ENCODE data around the gene C5orf34.
"Not testable (repeated sequence)": the region's sequence is repeated elsewhere in the genome, so short reads cannot be mapped to it uniquely, and the experiment has no call there.

Gene C5orf34

GRCh38 chr5:43483298-43484105 lies 31.4 kb downstream of the C5orf34 start, which contains the start of gene TMEM267:
Gene TMEM267, minus strand, starts transcription at chr5:43483865. Its CDS starts 29,896 bp downstream, at chr5:43453969.
- Histone ChIP-seq H3K27me3 (ENCODE audit: insufficient read depth, low read length) (no peaks in the 10 kb centered on the region), H3K79me2 (ENCODE audit: control insufficient read depth, insufficient read depth, low read length, unreplicated experiment) (peaks cover 23% of the 10 kb centered on the region), H3K36me3 (ENCODE audit: insufficient read depth, low read length) (0 out of 2 replicates have a peak, but pooled peaks cover 5% of the 10 kb centered on the region), H3K4me1 (ENCODE audit: control insufficient read depth, insufficient read depth, low read length, unreplicated experiment) (peaks cover 14% of the 10 kb centered on the region), H3K27ac (ENCODE audit: low read depth, low read length) (peak within 1 kb of the TSS; percentile 81), H3K4me3 (ENCODE audit: low read depth, low read length) (peak within 1 kb of the TSS; percentile 88), H2AFZ (ENCODE audit: low read length, unreplicated experiment) (peak within 1 kb of the TSS; percentile 91)

GRCh38 chr5:43482490-43483297 lies 32.3 kb downstream of the C5orf34 start:
- H3K27me3 ChIP-seq (ENCODE audit: insufficient read depth, low read length): no peaks in the 10 kb centered on the region
- peak overlapping the region; percentile 81 for H3K27ac ChIP-seq (ENCODE audit: low read depth, low read length)
- H3K79me2 ChIP-seq (ENCODE audit: control insufficient read depth, insufficient read depth, low read length, unreplicated experiment): peaks cover 25% of the 10 kb centered on the region
- H3K4me1 ChIP-seq (ENCODE audit: control insufficient read depth, insufficient read depth, low read length, unreplicated experiment): peaks cover 14% of the 10 kb centered on the region
- H2AFZ ChIP-seq (ENCODE audit: low read length, unreplicated experiment): no peak overlapping the region
- peak overlapping the region; percentile 88 for H3K4me3 ChIP-seq (ENCODE audit: low read depth, low read length)
- peaks cover 2% of the 10 kb centered on the region; the same call in 1 of the 2 replicates for H3K36me3 ChIP-seq (ENCODE audit: insufficient read depth, low read length)

GRCh38 chr5:43469671-43470391 lies 45.1 kb downstream of the C5orf34 start:
- Histone ChIP-seq H3K4me3 (ENCODE audit: low read depth, low read length) (no peak overlapping the region), H3K27me3 (ENCODE audit: insufficient read depth, low read length) (no peaks in the 10 kb centered on the region), H3K4me1 (ENCODE audit: control insufficient read depth, insufficient read depth, low read length, unreplicated experiment) (no peaks in the 10 kb centered on the region), H3K79me2 (ENCODE audit: control insufficient read depth, insufficient read depth, low read length, unreplicated experiment) (peaks cover 4% of the 10 kb centered on the region), H2AFZ (ENCODE audit: low read length, unreplicated experiment) (no peak overlapping the region), H3K36me3 (ENCODE audit: insufficient read depth, low read length) (peaks cover 24% of the 10 kb centered on the region), H3K27ac (ENCODE audit: low read depth, low read length) (no peak overlapping the region)

GRCh38 chr5:43467100-43467499 lies 47.8 kb downstream of the C5orf34 start:
- no peak overlapping the region for H3K4me3 ChIP-seq (ENCODE audit: low read depth, low read length)
- H3K79me2 ChIP-seq (ENCODE audit: control insufficient read depth, insufficient read depth, low read length, unreplicated experiment): no peaks in the 10 kb centered on the region
- H2AFZ ChIP-seq (ENCODE audit: low read length, unreplicated experiment): no peak overlapping the region

GRCh38 chr5:43465455-43465854 lies 49.5 kb downstream of the C5orf34 start:
- not testable (repeated sequence) for H3K27me3 ChIP-seq (ENCODE audit: insufficient read depth, low read length); H3K27ac ChIP-seq (ENCODE audit: low read depth, low read length); H3K4me1 ChIP-seq (ENCODE audit: control insufficient read depth, insufficient read depth, low read length, unreplicated experiment); H3K79me2 ChIP-seq (ENCODE audit: control insufficient read depth, insufficient read depth, low read length, unreplicated experiment); H3K4me3 ChIP-seq (ENCODE audit: low read depth, low read length); H2AFZ ChIP-seq (ENCODE audit: low read length, unreplicated experiment)
- H3K36me3 ChIP-seq (ENCODE audit: insufficient read depth, low read length): peaks cover 22% of the 10 kb centered on the region

More at GRCh38 chr5:43467100-43467499, 47.8 kb downstream of the C5orf34 start:
- H3K4me1 ChIP-seq (ENCODE audit: control insufficient read depth, insufficient read depth, low read length, unreplicated experiment): no peaks in the 10 kb centered on the region
- H3K27me3 ChIP-seq (ENCODE audit: insufficient read depth, low read length): no peaks in the 10 kb centered on the region
- no peak overlapping the region for H3K27ac ChIP-seq (ENCODE audit: low read depth, low read length)
- H3K36me3 ChIP-seq (ENCODE audit: insufficient read depth, low read length): peaks cover 20% of the 10 kb centered on the region

GRCh38 chr5:43461066-43461465 lies 53.9 kb downstream of the C5orf34 start:
- Histone ChIP-seq H3K4me3 (ENCODE audit: low read depth, low read length) (no peak overlapping the region), H3K4me1 (ENCODE audit: control insufficient read depth, insufficient read depth, low read length, unreplicated experiment) (no peaks in the 10 kb centered on the region), H3K27ac (ENCODE audit: low read depth, low read length) (no peak overlapping the region), H3K36me3 (ENCODE audit: insufficient read depth, low read length) (peaks cover 26% of the 10 kb centered on the region), H3K79me2 (ENCODE audit: control insufficient read depth, insufficient read depth, low read length, unreplicated experiment) (peaks cover 7% of the 10 kb centered on the region), H2AFZ (ENCODE audit: low read length, unreplicated experiment) (no peak overlapping the region), H3K27me3 (ENCODE audit: insufficient read depth, low read length) (no peaks in the 10 kb centered on the region)

GRCh38 chr5:43456556-43456955 lies 58.4 kb downstream of the C5orf34 start:
- Histone ChIP-seq H3K27ac (ENCODE audit: low read depth, low read length) (no peak overlapping the region), H3K4me1 (ENCODE audit: control insufficient read depth, insufficient read depth, low read length, unreplicated experiment) (no peaks in the 10 kb centered on the region), H2AFZ (ENCODE audit: low read length, unreplicated experiment) (no peak overlapping the region), H3K36me3 (ENCODE audit: insufficient read depth, low read length) (peaks cover 27% of the 10 kb centered on the region), H3K4me3 (ENCODE audit: low read depth, low read length) (no peak overlapping the region), H3K79me2 (ENCODE audit: control insufficient read depth, insufficient read depth, low read length, unreplicated experiment) (peaks cover 4% of the 10 kb centered on the region), H3K27me3 (ENCODE audit: insufficient read depth, low read length) (no peaks in the 10 kb centered on the region)

- not testable (repeated sequence) for H3K4me1 ChIP-seq (ENCODE audit: control insufficient read depth, insufficient read depth, low read length, unreplicated experiment); H3K27ac ChIP-seq (ENCODE audit: low read depth, low read length); H2AFZ ChIP-seq (ENCODE audit: low read length, unreplicated experiment); H3K27me3 ChIP-seq (ENCODE audit: insufficient read depth, low read length); H3K4me3 ChIP-seq (ENCODE audit: low read depth, low read length); H3K79me2 ChIP-seq (ENCODE audit: control insufficient read depth, insufficient read depth, low read length, unreplicated experiment)
- peaks cover 20% of the 10 kb centered on the region for H3K36me3 ChIP-seq (ENCODE audit: insufficient read depth, low read length)
These were observed 73.4 kb downstream of the C5orf34 start for GRCh38 chr5:43441575-43441974.

- Histone ChIP-seq H3K27ac (ENCODE audit: low read depth, low read length) (no peak overlapping the region), H3K4me1 (ENCODE audit: control insufficient read depth, insufficient read depth, low read length, unreplicated experiment) (peaks cover 13% of the 10 kb centered on the region), H3K79me2 (ENCODE audit: control insufficient read depth, insufficient read depth, low read length, unreplicated experiment) (no peaks in the 10 kb centered on the region), H3K4me3 (ENCODE audit: low read depth, low read length) (no peak overlapping the region), H3K27me3 (ENCODE audit: insufficient read depth, low read length) (no peaks in the 10 kb centered on the region), H2AFZ (ENCODE audit: low read length, unreplicated experiment) (no peak overlapping the region), H3K36me3 (ENCODE audit: insufficient read depth, low read length) (no peaks in the 10 kb centered on the region)
These were observed 77.8 kb downstream of the C5orf34 start for GRCh38 chr5:43437062-43437660.
